Stimulated activated CD4-positive, alpha-beta T cell treated with anti-CD3 and anti-CD28 coated beads, Interleukin-2, amount 100 ng/mL, for 48 hours (primary cell): ENCODE data around the gene CNN3.

Experiments
- DNase-seq, 2 donors: peaks; one replicate each; pipeline ENCODE4 v3.0.0-alpha.2; 2020

The CNN3 gene

GRCh38 chr1:94854458-94855306, 72.2 kb downstream of the CNN3 start:
- peak; percentile 60 to 66 for DNase-seq

GRCh38 chr1:94852788-94853187, 74.1 kb downstream of the CNN3 start:
- no peak for DNase-seq

- DNase-seq: no peak
Observed at GRCh38 chr1:94851571-94851970, 75.3 kb downstream of the CNN3 start.
